Ovary (tissue), 9 donors: ENCODE data around the gene TAOK2. TPM values are rescaled to one million over a fixed set of nuclear protein-coding genes. Genes with fewer than 3 reads are reported as not detected.
"Not testable (repeated sequence)": the region's sequence is repeated elsewhere in the genome, so short reads cannot be mapped to it uniquely, and the experiment has no call there.

Source experiments
- DNase-seq, 5 donors: peaks; one replicate each; pipeline ENCODE4 v3.0.0-alpha.2; 2019 to 2020
- H3K27ac ChIP-seq, 2 donors: fragments of 200-600 bp; one replicate each; pipeline versions ENCODE4 v1.5.1 to v1.8.0; 2019 to 2022
- H3K27me3 ChIP-seq: fragments of 200-600 bp; one replicate; pipeline ENCODE4 v1.8.0; 2022
- H3K36me3 ChIP-seq: fragments of 200-600 bp; sonication (generic); one replicate; pipeline ENCODE4 v1.5.1; 2019
- H3K4me1 ChIP-seq: one replicate; pipeline ENCODE4 v1.8.1; 2013; ENCODE audit warnings: mild to moderate bottlenecking, moderate library complexity; ENCODE audit not compliant: insufficient read depth
- H3K4me3 ChIP-seq: fragments of 200-600 bp; sonication (generic); one replicate; pipeline ENCODE4 v1.5.1; 2017
- H3K9me3 ChIP-seq, 2 donors: fragments of 200-600 bp in 1 of 2; sonication (generic) in 1 of 2; one replicate each; pipeline versions ENCODE4 v1.5.1 to v1.8.1; 2013 to 2019; ENCODE audit warnings: mild to moderate bottlenecking in 1 of 2, moderate library complexity in 1 of 2
- CTCF ChIP-seq, 3 donors: fragments of 450-650 bp in 2 of 3; fragments of 200-600 bp in 1 of 3; IDR thresholded peaks; one replicate each; pipeline versions ENCODE4 v1.5.1 to v1.8.0; 2016 to 2022; ENCODE audit warnings: antibody characterized with exemption in 3 of 3, mild to moderate bottlenecking in 1 of 3
- EP300 ChIP-seq: sonication (generic); formaldehyde crosslinking; IDR thresholded peaks from one replicate; pipeline ENCODE4 v1.6.1; 2017; ENCODE audit warnings: antibody characterized with exemption
- POLR2A ChIP-seq: fragments of 450-650 bp; IDR thresholded peaks from one replicate; pipeline ENCODE4 v1.6.1; 2017; ENCODE audit warnings: antibody characterized with exemption, mild to moderate bottlenecking, moderate library complexity
- WGBS, 3 donors: extraction: QIAGEN DNeasy Blood & Tissue Kit in 1 of 3; methylation state at CpG; one replicate each; pipeline versions ENCODE4 v1.1.5 to v1.1.7; 2013 to 2017; 5-methylcytosine and 5-hydroxymethylcytosine counted together
- intact Hi-C, 4 donors: fragments of 100-400 bp; cut with DNase I; formaldehyde crosslinking; loops; one replicate each; pipeline versions ENCODE4 v1.11.0 to v1.15.1; 2022 to 2023
- polyA plus RNA-seq, 2 donors: library from polyadenylated mRNA; stranded (reverse); fragments of 200-250 nt in 1 of 2; fragments of 350-450 nt in 1 of 2; fragmentation: Illumina TruSeq in 1 of 2; extraction: RNeasy Lipid Tissue Mini Kit (QIAGEN cat#74804) in 1 of 2; gene quantifications; one replicate each; pipeline ENCODE4 v1.2.3, GENCODE V29; 2013 to 2014
- total RNA-seq, 7 donors: library from RNA; depleted of rRNA in 2 of 7; stranded (reverse); fragments of >200 nt in 2 of 7; fragmentation: NEBNext Ultra II Directional in 3 of 7; extraction: Animal tissue kit (Norgen Biotek cat#: 25700) in 3 of 7; gene quantifications; one replicate each; pipeline versions ENCODE4 v1.1.0 to v1.2.4, GENCODE V29; 2016 to 2023
- donor health status: DM: no; HTN: no; CAD: no; lungs with moderate emphysema.
- donor health status: DM: no; HTN: no; CAD: no.
- donor health status: Bipolar disorder and iron deficiency.
- donor health status: DM: yes; HTN: yes; CAD: no.
- donor health status: DM: no; HTN: no; CAD: no.
- donor health status: DM: yes; HTN: yes; CAD: no.

The TAOK2 gene
- total and polyA plus RNA-seq, 9 donors: 19.4 to 54.0 (median 39.1) TPM

GRCh38 chr16:30017277-30017656 is 43.6 kb downstream of the TAOK2 start:
- Histone ChIP-seq H3K4me1 (no peaks in the 10 kb centered on the region), H3K36me3 (no peaks in the 10 kb centered on the region), H3K4me3 (no peak overlapping the region), H3K27ac (no peak overlapping the region), H3K27me3 (no peaks in the 10 kb centered on the region), H3K9me3 (no peaks in the 10 kb centered on the region)
- WGBS, 3 donors: 95 to 99% (median 97%) methylated on average over 2 of the region's 2 CpGs
- TF ChIP-seq CTCF (IDR thresholded peaks at IDR 0.05): no peak
- no peak for TF ChIP-seq POLR2A
- TF ChIP-seq EP300: no peak
- intact Hi-C loops: loop anchor here in 1 of 4 donors (10.0 kb wide), 1 partner anchor 132 kb away; no protein-coding TSS in a partner anchor
- no peak for DNase-seq

GRCh38 chr16:30017937-30018336 is 44.3 kb downstream of the TAOK2 start:
- H3K4me1 ChIP-seq, H3K9me3 ChIP-seq, H3K36me3 ChIP-seq, H3K4me3 ChIP-seq, H3K27ac ChIP-seq, DNase-seq, H3K27me3 ChIP-seq: not testable (repeated sequence)
- 87 to 91% (median 88%) methylated on average over 4 of the region's 4 CpGs for WGBS, 3 donors
- intact Hi-C loops: loop anchor here in 1 of 4 donors (10.0 kb wide), 1 partner anchor 133 kb away; no protein-coding TSS in a partner anchor

- no peak for DNase-seq
- H3K4me1 ChIP-seq: no peaks in the 10 kb centered on the region
- H3K36me3 ChIP-seq: no peaks in the 10 kb centered on the region
- H3K4me3 ChIP-seq: no peak overlapping the region
- no peak for TF ChIP-seq EP300
- TF ChIP-seq POLR2A: no peak
- no peak for TF ChIP-seq CTCF (IDR thresholded peaks at IDR 0.05)
- H3K9me3 ChIP-seq: no peaks in the 10 kb centered on the region
- intact Hi-C loops: loop anchor here in 1 of 4 donors (10.0 kb wide), 1 partner anchor 134 kb away; no protein-coding TSS in a partner anchor
- WGBS, 3 donors: 71 to 76% (median 73%) methylated on average over 4 of the region's 4 CpGs
- no peak overlapping the region for H3K27ac ChIP-seq
- no peaks in the 10 kb centered on the region for H3K27me3 ChIP-seq
These were observed 45.1 kb downstream of the TAOK2 start for GRCh38 chr16:30018731-30019158.

GRCh38 chr16:30022887-30023286 is 49.2 kb downstream of the TAOK2 start, which contains the start of gene C16orf92:
Gene C16orf92 (plus strand): TSS chr16:30023198. CDS start chr16:30023341, 143 bp downstream.
- intact Hi-C loops: loop anchor here in 3 of 4 donors (2.0 to 10.0 kb wide), 3 partner anchors 298 to 328 kb away; no protein-coding TSS in a partner anchor
- Histone ChIP-seq H3K36me3 (no peaks in the 10 kb centered on the region), H3K27me3 (no peaks in the 10 kb centered on the region), H3K27ac (no peak within 1 kb of the TSS), H3K4me1 (no peaks in the 10 kb centered on the region), H3K4me3 (no peak within 1 kb of the TSS), H3K9me3 (no peaks in the 10 kb centered on the region)
- no peak for DNase-seq
- 77 to 85% (median 85%) methylated on average over 6 of the region's 6 CpGs for WGBS, 3 donors
- no peak for TF ChIP-seq POLR2A
- TF ChIP-seq CTCF (IDR thresholded peaks at IDR 0.05): no peak
- TF ChIP-seq EP300: no peak

- intact Hi-C loops: loop anchor here in 3 of 4 donors (2.0 to 10.0 kb wide), 3 partner anchors 299 to 329 kb away; no protein-coding TSS in a partner anchor
- TF ChIP-seq POLR2A: no peak
- no peak for TF ChIP-seq EP300
- no peak for TF ChIP-seq CTCF (IDR thresholded peaks at IDR 0.05)
- Histone ChIP-seq H3K4me1 (no peaks in the 10 kb centered on the region), H3K4me3 (no peak overlapping the region), H3K27ac (no peak overlapping the region), H3K36me3 (no peaks in the 10 kb centered on the region), H3K9me3 (no peaks in the 10 kb centered on the region), H3K27me3 (no peaks in the 10 kb centered on the region)
- DNase-seq: no peak
- WGBS, 3 donors: 78 to 83% (median 82%) methylated on average over 11 of the region's 11 CpGs
These were observed 49.9 kb downstream of the TAOK2 start for GRCh38 chr16:30023586-30023985.
